TTC549 (cell line): ENCODE results near the gene BMPR2.
"Not testable (repeated sequence)": the region's sequence is repeated elsewhere in the genome, so short reads cannot be mapped to it uniquely, and the experiment has no call there.

Source experiments
- FAIRE-seq: peaks from 2 replicates; lab custom pipeline; 2012; peaks lifted over from hg19 to GRCh38; lab: Jason Lieb, UNC

BMPR2 gene

DNA sequence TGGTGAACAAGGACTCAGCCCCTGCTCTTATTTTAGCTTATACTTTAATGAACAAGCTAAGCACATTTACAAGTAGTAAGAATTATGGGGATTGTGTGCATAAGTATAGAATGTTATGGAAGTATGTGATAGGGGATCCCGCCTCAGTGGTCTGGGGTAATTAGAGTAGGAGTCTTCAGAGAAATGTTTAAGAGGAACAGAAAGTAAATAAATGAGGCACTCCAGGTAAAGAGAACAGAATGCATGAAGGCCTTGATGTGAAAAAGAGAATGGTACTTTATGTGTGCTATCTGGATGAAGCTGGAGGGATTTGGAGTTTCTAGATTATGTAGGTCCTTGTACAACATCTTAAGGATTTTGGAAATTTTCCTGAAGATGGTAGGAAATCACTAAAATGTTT, 76.6 kb downstream of the BMPR2 start:
- FAIRE-seq, result no peak

GRCh38 chr2:202454536-202454935, 78.4 kb downstream of the BMPR2 start:
- FAIRE-seq, result no peak

DNA sequence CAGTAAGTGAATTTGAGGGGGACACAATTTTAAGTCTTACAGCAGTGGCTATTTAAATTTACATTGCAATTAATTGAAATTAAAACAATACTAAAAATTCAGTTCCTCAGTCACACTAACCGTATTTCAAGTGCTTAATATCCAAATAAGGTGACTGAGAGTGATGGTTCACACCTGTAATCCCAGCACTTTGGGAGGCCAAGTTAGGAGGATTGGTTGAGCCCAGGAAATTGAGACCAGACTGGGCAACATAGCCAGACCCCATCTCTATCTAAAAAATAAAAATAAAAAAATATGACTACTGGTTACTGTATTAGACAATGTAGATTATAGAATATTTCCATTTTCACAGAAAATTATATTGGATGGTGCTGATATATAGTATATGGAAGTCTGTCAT, 79.0 kb downstream of the BMPR2 start:
- no peak for FAIRE-seq

DNA sequence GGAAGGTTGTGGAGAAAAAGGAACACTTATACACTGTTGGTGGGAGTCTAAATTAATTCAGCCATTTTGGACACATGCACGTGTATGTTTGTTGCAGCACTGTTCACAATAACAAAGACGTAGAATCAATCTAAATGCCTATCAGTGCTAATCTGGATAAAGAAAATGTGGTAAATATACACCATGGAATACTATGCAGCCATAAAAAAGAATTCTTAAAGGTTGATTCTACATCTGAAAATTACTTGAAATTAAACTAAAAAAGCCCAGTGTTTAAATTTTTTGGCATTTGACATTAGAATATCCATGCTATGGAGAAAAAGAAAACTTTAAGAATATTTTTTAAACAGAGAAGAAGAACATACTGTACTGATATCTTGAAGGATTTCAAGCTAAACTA, 84.0 kb downstream of the BMPR2 start:
- FAIRE-seq, result no peak

GRCh38 chr2:202479090-202479489, 103.0 kb downstream of the BMPR2 start:
- no peak for FAIRE-seq

- peak; percentile 15 for FAIRE-seq
Observed at GRCh38 chr2:202479610-202480009, 103.5 kb downstream of the BMPR2 start.

DNA sequence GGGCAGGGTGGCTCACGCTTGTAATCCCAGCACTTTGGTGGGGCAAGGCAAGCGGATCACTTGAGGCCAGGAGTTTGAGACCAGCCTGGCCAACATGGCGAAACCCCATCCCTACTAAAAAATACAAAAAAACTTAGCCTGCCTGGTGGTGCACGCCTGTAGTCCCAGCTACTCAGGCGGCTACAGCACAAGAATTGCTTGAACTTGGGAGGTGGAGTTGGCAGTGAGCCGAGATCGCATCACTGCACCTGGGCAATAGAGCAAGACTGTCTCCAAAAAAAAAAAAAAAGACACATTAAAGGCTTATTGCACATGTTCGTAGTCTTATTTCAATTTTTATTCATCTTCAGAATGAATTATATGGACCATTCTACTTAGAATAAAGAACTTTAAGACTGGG, 110.2 kb downstream of the BMPR2 start:
- no peak for FAIRE-seq

DNA sequence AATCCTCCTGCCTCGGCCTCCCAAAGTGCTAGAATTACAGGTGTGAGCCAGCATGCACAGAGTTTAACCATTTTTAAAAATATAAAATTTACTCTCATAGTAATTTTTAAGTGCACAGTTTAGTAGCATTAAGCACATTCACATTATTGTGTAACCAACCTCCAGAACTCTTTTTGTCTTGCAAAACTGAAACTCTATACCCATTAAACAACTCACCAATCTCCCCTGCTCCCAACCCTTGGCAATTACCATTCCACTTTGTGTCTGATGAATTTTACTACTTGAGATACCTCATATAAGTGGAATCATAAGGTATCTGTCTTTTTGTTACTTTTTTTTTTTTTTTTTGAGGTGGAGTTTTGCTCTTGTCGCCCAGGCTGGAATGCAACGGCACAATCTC, 112.5 kb downstream of the BMPR2 start:
- no peak for FAIRE-seq

DNA sequence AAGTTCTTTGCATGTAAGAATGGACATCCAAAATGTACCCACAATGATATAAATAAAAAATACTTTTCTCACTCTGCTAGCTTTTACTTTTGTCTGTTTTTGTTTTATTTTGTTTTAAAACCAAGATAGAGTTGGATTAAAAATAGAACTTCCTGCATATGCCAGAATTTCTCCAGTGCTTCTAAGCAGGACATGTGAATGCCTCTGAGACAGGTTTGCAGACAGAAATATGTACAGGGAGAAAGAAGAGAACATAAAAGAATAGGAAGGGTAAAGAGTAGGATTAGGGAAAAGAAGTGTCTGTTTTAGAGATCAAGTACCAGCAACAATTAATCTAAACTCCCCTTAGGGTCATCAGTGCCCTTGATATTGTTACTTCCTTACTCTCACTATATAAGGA, 114.4 kb downstream of the BMPR2 start:
- FAIRE-seq, result no peak

DNA sequence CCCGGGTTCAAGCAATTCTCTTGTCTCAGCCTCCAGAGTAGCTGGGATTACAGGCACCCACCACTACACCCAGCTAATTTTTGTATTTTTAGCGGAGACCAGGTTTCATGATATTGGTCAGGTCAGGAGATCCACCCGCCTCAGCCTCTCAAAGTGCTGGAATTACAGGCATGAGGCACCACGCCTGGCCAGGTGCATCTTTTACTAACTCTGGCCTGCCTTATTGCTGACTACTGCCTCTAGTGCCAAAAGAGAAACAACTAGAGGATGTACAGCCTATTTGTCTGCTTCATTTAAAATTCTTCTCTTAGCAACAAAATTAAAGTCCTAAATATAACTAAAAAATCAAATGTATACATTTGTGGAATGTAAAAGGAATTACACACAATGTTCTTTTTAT, 115.4 kb downstream of the BMPR2 start:
- FAIRE-seq, result peak; percentile 20

DNA sequence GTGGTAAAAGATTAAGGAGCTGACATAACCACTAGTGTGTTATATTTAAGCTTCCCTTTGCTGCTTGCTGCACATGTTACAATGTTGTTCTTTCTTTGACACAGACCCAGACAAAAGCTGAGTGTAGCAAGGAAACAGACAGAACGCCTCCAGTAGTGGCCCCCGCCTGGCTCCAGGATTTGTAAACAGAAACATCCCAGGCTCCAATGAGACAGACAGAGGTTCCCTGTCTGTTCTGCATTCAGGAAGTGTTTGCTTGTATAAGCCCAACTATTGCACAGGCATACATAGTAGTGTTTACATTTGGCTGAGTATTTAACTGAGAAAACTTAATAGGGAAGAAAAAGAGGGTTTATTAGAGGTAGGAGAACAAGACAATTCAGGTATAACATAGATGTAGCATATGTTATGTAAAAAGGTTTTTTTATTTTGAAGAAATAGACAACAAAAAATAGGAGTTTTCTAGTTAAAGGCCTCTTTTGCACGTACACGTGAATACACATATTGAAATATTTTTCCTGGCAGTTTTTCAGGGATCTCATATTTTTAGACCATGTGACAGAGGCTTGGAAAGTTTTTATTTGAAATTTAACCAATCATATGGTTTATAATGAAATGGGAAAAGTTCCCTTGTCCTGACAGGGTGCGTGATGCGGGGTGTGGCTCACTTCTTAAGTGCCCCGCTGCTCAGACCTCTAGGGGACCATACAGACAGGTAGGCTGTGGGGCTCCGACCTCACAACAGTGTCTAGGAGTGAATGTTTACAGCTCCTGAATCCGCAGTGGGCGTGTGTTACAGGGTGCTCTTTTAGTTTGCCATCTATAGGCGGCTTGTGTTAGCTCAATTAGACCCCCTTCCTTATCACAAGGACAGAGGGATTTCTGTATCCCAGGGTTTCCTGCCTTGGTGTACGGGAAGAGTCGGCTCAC, 118.4 kb downstream of the BMPR2 start:
- no peak for FAIRE-seq

DNA sequence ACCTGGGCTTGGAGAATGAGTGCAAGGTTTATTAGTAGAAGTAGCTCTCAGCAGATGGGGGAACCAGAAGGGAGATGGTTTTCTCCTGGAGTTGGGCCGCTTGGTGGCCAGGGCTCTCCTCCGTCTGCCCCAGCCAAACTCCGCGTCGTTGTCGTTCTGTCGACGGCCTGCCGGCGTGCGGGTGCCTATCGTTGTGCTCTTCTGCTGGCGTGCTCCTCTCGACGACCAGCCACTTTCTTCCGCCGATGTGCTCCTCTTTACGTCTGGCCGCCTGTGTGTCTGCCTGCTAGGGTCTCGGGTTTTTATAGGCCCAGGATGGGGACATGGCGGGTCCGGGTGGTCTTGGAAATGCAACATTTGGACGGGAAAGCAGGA, 119.1 kb downstream of the BMPR2 start:
- no peak for FAIRE-seq

- not testable (repeated sequence) for FAIRE-seq
Observed at GRCh38 chr2:202496835-202497472, 120.8 kb downstream of the BMPR2 start.

DNA sequence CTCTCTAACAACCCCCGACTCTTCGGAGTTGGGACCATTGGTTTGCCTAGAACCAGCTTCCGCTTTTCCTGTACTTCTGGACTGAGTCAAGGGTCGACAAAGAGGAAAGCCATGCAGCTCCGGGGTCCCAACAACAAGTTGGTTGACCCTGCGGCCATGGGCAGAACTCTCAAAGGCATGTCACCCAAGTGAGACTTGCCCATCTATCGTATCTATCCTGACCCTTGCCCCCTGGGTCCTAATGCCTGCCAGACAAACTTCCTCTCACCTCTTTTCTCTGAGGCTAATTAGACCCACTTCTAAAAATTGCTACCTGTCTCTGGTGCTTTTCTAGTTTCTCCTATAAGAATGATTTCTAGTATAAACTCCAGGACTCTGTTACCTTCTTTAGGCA, 121.3 kb downstream of the BMPR2 start:
- FAIRE-seq, result not testable (repeated sequence)

GRCh38 chr2:202499841-202500240, 123.7 kb downstream of the BMPR2 start:
- FAIRE-seq, result not testable (repeated sequence)

DNA sequence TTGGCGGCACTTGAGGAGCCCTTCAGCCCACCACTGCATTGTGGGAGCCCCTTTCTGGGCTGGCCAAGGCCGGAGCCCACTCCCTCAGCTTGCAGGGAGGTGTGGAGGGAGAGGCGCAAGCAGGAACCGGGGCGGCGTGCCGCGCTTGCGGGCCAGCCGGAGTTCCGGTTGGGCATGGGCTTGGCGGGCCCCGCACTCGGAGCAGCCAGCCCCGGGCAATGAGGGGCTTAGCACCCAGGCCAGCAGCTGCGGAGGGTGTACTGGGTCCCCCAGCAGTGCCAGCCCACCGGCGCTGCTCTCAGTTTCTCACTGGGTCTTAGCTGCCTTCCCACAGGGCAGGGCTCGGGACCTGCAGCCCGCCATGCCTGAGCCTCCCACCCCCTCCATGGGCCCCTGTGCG, 127.1 kb downstream of the BMPR2 start:
- not testable (repeated sequence) for FAIRE-seq

DNA sequence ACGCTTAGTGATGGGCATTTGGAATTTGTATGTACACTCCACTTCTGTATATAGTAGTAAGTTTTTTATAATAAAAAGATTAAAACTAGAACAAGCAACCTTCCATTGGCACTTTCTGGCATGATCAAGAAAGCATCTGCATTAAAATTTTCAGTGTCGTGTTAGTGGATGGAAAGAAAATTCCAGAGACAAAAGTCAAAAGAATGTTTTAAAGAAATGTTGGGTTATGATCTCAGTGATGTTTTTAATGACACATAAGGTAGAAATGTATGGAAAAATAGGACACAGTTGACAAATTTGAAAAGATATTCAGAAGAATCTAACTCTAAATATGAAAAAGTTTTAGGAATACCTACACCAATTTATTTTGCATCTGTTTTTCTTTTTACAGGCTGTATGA, 132.6 kb downstream of the BMPR2 start:
- FAIRE-seq, result no peak

DNA sequence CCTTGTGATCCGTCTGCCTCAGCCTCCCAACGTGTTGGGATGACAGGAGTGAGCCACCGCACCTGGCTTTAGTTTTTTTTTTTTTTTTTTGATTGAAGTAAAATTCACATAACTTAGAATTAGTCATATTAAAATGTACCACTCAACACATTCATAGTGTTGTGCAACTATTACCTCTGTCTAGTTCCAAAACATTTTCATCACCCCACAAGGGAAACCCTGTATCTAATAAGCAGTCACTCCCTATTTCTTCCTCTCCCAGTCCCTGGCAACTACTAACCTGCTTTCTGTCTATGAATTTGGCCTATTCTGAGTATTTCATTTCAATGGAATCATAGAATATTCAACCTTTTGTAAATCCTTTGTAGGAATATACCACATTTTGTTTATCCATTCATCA, 134.8 kb downstream of the BMPR2 start:
- no peak for FAIRE-seq

DNA sequence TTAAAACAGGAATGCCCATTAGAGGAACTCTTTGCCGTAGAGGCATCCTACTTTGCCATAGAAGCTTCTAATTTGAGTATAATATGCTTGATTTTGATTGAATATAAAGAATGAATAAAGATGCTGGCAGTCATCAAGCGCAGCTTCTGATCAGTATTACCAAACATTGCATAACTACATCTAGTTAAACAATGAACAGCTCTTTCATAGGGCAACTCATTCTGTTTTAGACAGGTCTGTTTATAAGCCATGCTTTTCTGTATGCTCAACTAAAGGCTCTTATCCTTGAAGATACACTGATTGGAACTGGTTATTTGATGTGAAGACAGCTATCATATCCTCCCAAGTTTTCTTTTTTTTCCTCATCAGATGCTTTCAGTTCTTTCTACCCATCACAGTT, 136.0 kb downstream of the BMPR2 start:
- FAIRE-seq, result no peak

DNA sequence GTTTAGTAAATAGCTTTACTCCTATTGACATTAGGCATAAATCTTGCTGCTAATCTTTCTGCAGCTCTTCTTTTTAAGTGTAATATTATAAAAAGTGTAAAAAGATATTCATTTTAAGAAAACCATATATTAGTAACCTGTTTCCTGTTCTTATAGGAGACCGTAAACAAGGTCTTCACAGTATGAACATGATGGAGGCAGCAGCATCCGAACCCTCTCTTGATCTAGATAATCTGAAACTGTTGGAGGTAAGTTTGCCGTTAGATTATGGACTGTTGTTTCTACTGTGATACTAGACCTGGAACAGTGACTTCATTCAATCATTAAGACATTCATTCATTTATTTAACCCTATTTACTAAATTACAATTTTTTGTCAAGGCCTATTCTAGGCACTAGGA, 138.6 kb downstream of the BMPR2 start:
- no peak for FAIRE-seq

DNA sequence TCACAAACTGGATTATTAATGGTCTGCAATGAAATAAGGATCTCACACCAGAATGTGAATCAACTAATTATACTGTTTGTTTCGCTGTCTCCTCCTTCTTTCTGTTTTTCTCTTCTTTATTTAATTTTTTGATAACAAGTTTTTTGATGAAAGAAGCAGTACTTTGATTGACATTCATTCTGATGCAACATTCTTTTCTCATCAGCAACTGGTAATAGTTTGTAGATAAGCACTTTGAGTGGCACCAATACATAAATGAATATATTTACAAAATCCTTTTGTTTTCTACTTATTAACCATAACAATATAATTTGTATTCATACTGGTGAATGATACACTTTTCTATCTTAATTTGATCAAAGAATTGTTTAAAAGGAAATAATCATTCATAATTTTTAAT, 143.3 kb downstream of the BMPR2 start:
- FAIRE-seq, result no peak

DNA sequence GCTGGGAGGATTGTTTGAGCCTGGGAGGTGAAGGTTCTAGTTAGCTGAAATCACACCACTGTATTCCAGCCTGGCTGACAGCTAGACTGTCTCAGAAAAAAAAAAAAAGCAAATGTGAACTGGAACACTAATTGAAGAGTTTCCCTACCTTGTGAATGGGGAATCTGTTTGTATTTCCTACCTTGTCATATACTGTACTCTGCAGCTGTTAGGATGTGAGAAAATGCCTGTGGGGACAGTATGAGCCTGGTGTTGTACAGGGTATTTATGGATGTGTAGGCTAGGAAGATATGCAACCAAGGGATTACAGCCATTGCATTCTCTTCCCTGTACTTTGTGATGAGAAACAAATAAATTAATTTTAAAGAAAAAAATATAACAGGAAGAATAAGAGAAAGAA, 145.3 kb downstream of the BMPR2 start:
- no peak for FAIRE-seq

DNA sequence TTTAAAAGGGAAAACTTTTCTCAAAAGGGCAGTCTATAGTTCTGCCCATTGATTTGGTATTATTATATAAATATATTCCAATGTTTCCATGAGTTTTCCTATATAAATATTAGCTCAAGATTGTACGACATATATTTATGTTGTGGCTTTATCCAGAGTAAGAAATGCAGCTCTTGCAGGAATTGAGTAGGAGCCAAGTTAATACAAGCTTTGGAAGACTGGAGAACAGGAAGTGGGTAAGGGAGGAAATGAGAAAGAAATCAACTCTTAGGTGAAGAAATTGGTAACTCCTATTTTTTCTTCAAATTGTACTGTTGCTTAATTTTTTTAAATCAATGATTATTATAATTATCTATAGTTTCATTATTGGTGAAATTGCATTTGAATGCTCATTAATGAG, 153.3 kb downstream of the BMPR2 start:
- peak; percentile 55 for FAIRE-seq

DNA sequence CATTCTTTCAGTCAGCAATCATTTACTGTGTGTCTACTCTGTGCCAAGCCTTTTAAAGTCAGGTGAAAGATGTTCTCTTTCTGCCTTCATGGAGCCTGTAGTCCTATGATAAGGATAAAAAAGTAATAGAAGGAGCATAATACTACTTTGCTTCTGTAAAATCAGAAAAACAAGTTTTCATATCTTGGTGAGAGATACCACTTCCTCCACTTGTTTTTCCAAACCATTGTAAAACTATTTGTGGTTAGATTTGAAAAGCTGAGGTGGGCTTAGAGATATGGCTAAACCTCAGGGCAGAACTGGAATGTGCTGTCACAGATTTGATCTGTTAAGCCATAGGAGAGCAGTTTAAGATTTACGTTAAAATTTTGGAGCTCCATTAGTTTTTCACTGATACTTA, 153.9 kb downstream of the BMPR2 start:
- FAIRE-seq, result no peak
